Vagina (tissue), 2 donors: Measurements from ENCODE around the gene TRIM67.
"Not testable (repeated sequence)": the region's sequence is repeated elsewhere in the genome, so short reads cannot be mapped to it uniquely, and the experiment has no call there.

Experiments used
- POLR2A ChIP-seq, 2 donors: fragments of 450-650 bp; IDR thresholded peaks; one replicate each; pipeline ENCODE4 v1.6.1; 2017; ENCODE audit warnings: antibody characterized with exemption in 2 of 2, mild to moderate bottlenecking in 2 of 2, moderate library complexity in 2 of 2
- POLR2AphosphoS5 ChIP-seq, 2 donors: sonication (generic); formaldehyde crosslinking; IDR thresholded peaks; one replicate each; pipeline ENCODE4 v1.9.0; 2017; ENCODE audit warnings: antibody characterized with exemption in 2 of 2, mild to moderate bottlenecking in 2 of 2, low read depth in 1 of 2; ENCODE audit not compliant: insufficient read depth in 1 of 2
- TF ChIP-seq, protein P1 (sequence below), 3 experiments: fragments of 450-650 bp in 2 of 3; fragments of 200-600 bp in 1 of 3; sonication (generic) in 1 of 3; IDR thresholded peaks; one replicate each; pipeline ENCODE4 v1.5.1; 2017 to 2019; ENCODE audit warnings: antibody characterized with exemption in 3 of 3, mild to moderate bottlenecking in 2 of 3, moderate library complexity in 2 of 3

DNA sequence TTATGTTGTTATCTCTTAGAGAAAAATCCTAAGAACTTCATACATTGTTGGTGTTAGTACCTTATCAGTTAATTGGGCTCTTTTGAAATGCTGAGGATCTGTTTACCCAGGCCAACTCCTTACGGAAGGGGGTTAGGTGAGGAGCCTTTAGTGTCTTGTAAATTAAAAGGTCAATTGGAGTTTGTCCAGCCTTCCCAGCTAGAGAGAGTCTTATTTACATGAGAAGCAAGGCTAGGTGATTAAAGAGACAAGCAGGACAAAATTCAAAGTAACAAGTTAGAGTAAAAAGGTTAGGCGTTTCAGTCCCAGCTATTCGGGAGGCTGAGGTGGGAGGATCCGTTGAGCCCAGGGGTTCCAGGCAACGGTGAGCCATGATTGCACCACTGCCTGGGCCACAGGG, 50.4 kb downstream of the TRIM67 start:
- not testable (repeated sequence) for TF ChIP-seq POLR2A (IDR thresholded peaks at IDR 0.05); POLR2AphosphoS5 (IDR thresholded peaks at IDR 0.05; ENCODE audit: insufficient read depth in 1 of 2, low read depth in 1 of 2)
- TF ChIP-seq, protein P1, sequence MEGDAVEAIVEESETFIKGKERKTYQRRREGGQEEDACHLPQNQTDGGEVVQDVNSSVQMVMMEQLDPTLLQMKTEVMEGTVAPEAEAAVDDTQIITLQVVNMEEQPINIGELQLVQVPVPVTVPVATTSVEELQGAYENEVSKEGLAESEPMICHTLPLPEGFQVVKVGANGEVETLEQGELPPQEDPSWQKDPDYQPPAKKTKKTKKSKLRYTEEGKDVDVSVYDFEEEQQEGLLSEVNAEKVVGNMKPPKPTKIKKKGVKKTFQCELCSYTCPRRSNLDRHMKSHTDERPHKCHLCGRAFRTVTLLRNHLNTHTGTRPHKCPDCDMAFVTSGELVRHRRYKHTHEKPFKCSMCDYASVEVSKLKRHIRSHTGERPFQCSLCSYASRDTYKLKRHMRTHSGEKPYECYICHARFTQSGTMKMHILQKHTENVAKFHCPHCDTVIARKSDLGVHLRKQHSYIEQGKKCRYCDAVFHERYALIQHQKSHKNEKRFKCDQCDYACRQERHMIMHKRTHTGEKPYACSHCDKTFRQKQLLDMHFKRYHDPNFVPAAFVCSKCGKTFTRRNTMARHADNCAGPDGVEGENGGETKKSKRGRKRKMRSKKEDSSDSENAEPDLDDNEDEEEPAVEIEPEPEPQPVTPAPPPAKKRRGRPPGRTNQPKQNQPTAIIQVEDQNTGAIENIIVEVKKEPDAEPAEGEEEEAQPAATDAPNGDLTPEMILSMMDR (IDR thresholded peaks at IDR 0.05) = not testable (repeated sequence)
